HepG2 (cell line): ENCODE results near the gene FOXD2. TPM values are rescaled to one million over a fixed set of nuclear protein-coding genes. Genes with fewer than 3 reads are reported as not detected.

Experiments
- ATAC-seq: fragments of 200-7000 bp; cut with Tn5 transposase; 3 replicates; pipeline ENCODE4 v1.9.1; 2020; ENCODE audit warnings: mild to moderate bottlenecking, moderate library complexity
- BruUV-seq: library from RNA; stranded (reverse); fragments of 400-500 nt; replicated peaks from 2 replicates; lab custom pipeline; 2021; lab: Mats Ljungman, UMichigan
- CTCF ChIA-PET: fragments of 300-600 bp; formaldehyde crosslinking; extraction: SDS; loops from one replicate; lab custom pipeline; 2021; ENCODE audit warnings: low total read pairs, inconsistent platforms, low intra/inter-chr PET ratio; lab: Yijun Ruan, JAX
- POLR2A ChIA-PET: fragments of 350-600 bp; sonication (Branson Sonifier 250); formaldehyde crosslinking; loops from one replicate; lab custom pipeline; 2020; ENCODE audit warnings: antibody characterized with exemption, inconsistent platforms; lab: Yijun Ruan, JAX
- DNase-seq: peaks from one replicate; pipeline ENCODE4 v3.0.0-alpha.2; 2015; ENCODE audit warnings: low spot score
- FAIRE-seq: peaks from 3 replicates; lab custom pipeline; 2011; peaks lifted over from hg19 to GRCh38; lab: Jason Lieb, UNC
- H2AFZ ChIP-seq: one replicate; pipeline ENCODE4 v1.6.1; 2011; ENCODE audit warnings: low read length, inconsistent platforms
- H3K27ac ChIP-seq: fragments of 300-600 bp; 3 replicates; pipeline ENCODE4 v1.8.0; 2011; ENCODE audit warnings: mixed run types, mild to moderate bottlenecking, mixed read lengths, low read length, inconsistent platforms; ENCODE audit not compliant: insufficient read depth; ENCODE audit errors: extremely low read length
- H3K27me3 ChIP-seq, 2 experiments: fragments of 200-600 bp in 1 of 2; 2 replicates in 1 of 2; 3 replicates in 1 of 2; pipeline versions ENCODE4 v1.6.0 to v1.8.0; 2011; ENCODE audit warnings: low read length in 2 of 2, mild to moderate bottlenecking in 2 of 2, moderate library complexity in 2 of 2, inconsistent platforms in 1 of 2; ENCODE audit not compliant: insufficient read depth in 2 of 2, control insufficient read depth in 1 of 2
- H3K36me3 ChIP-seq, 2 experiments: fragments of 200-600 bp in 1 of 2; replicated peaks in 1 of 2; 2 replicates in 1 of 2; 3 replicates in 1 of 2; pipeline versions ENCODE4 v1.5.1 to v1.8.0; 2011; ENCODE audit warnings: low read length in 2 of 2, inconsistent platforms in 1 of 2; ENCODE audit not compliant: insufficient read depth in 2 of 2, control insufficient read depth in 1 of 2
- H3K4me1 ChIP-seq: 2 replicates; pipeline ENCODE4 v1.5.1; 2012; ENCODE audit warnings: low read length, inconsistent platforms; ENCODE audit not compliant: insufficient read depth
- H3K4me2 ChIP-seq: 2 replicates; pipeline ENCODE4 v1.6.0; 2011; ENCODE audit warnings: low read depth, low read length, inconsistent platforms
- H3K4me3 ChIP-seq, 3 experiments: fragments of 200-600 bp in 1 of 3; sonication (generic), shearing (Covaris generic) in 1 of 3; replicated peaks in 1 of 3; 2 replicates each; pipeline ENCODE4 v1.5.1; 2011 to 2016; ENCODE audit warnings: low read length in 3 of 3, inconsistent platforms in 2 of 3, low read depth in 2 of 3, mild to moderate bottlenecking in 2 of 3, control low read depth in 1 of 3, mixed read lengths in 1 of 3; ENCODE audit not compliant: insufficient read depth in 1 of 3
- H3K79me2 ChIP-seq: one replicate; pipeline ENCODE4 v1.6.1; 2011; ENCODE audit warnings: low read length, inconsistent platforms; ENCODE audit not compliant: insufficient read depth
- H3K9ac ChIP-seq: 2 replicates; pipeline ENCODE4 v1.6.0; 2011; ENCODE audit warnings: mild to moderate bottlenecking, low read depth, low read length, inconsistent platforms; ENCODE audit not compliant: insufficient read depth
- H3K9me3 ChIP-seq: 2 replicates; pipeline ENCODE4 v1.5.1; 2012; ENCODE audit warnings: mild to moderate bottlenecking, low read length
- H4K20me1 ChIP-seq: 2 replicates; pipeline ENCODE4 v1.6.0; 2011; ENCODE audit warnings: inconsistent platforms, mild to moderate bottlenecking, low read length, moderate library complexity; ENCODE audit not compliant: insufficient read depth
- BRCA1 ChIP-seq: sonication (generic); formaldehyde crosslinking; IDR thresholded peaks from 2 replicates; pipeline ENCODE4 v1.4.0; 2020; ENCODE audit warnings: missing genetic modification reagents
- HDAC6 ChIP-seq: fragments of 200-600 bp; sonication (generic); IDR thresholded peaks from 2 replicates; pipeline ENCODE4 v1.7.0; 2017; ENCODE audit warnings: mild to moderate bottlenecking, antibody characterized with exemption, low read length, low read depth
- HES4 ChIP-seq: sonication (generic); formaldehyde crosslinking; IDR thresholded peaks from 2 replicates; pipeline ENCODE4 v1.9.0; 2021; ENCODE audit warnings: mild to moderate bottlenecking, missing genetic modification reagents, borderline replicate concordance
- IRX3 ChIP-seq: sonication (generic); formaldehyde crosslinking; IDR thresholded peaks from 2 replicates; pipeline ENCODE4 v1.8.1; 2023; ENCODE audit warnings: mild to moderate bottlenecking, low read depth, missing genetic modification reagents, borderline replicate concordance
- MAFF ChIP-seq: IDR thresholded peaks from 2 replicates; pipeline ENCODE4 v1.6.1; 2011; ENCODE audit warnings: low read depth, low read length, improper control_type of control experiment
- MAFK ChIP-seq, 2 experiments: IDR thresholded peaks in 1 of 2; conservative IDR thresholded peaks in 1 of 2; 2 replicates each; pipeline ENCODE4 v1.6.1; 2011; ENCODE audit warnings: improper control_type of control experiment in 2 of 2, low read length in 2 of 2
- PLRG1 ChIP-seq: fragments of 450-650 bp; conservative IDR thresholded peaks from 2 replicates; pipeline ENCODE4 v1.6.1; 2016
- POLR2AphosphoS5 ChIP-seq: IDR thresholded peaks from 2 replicates; pipeline ENCODE4 v1.6.1; 2012; ENCODE audit warnings: low read depth, low read length
- SIX4 ChIP-seq: sonication (generic); formaldehyde crosslinking; IDR thresholded peaks from 2 replicates; pipeline ENCODE4 v1.4.0; 2020; ENCODE audit warnings: missing genetic modification reagents
- ZNF33A ChIP-seq: sonication (generic); formaldehyde crosslinking; IDR thresholded peaks from 2 replicates; pipeline ENCODE4 v1.5.1; 2020; ENCODE audit warnings: missing genetic modification reagents, mild to moderate bottlenecking, moderate library complexity, borderline replicate concordance
- ZNF354B ChIP-seq: sonication (generic); formaldehyde crosslinking; IDR thresholded peaks from 2 replicates; pipeline ENCODE4 v1.8.0; 2022; ENCODE audit warnings: mild to moderate bottlenecking, missing genetic modification reagents
- ZNF562 ChIP-seq: sonication (generic); formaldehyde crosslinking; IDR thresholded peaks from 2 replicates; pipeline ENCODE4 v1.8.0; 2022; ENCODE audit warnings: missing genetic modification reagents, borderline replicate concordance
- ZSCAN12 ChIP-seq: sonication (generic); formaldehyde crosslinking; IDR thresholded peaks from 2 replicates; pipeline ENCODE4 v1.9.0; 2021; ENCODE audit warnings: mild to moderate bottlenecking, missing genetic modification reagents
- WGBS: methylation state at CpG from one replicate; pipeline ENCODE4 v1.1.6; 2017; ENCODE audit warnings: low lambda C conversion rate; 5-methylcytosine and 5-hydroxymethylcytosine counted together
- in situ Hi-C: cut with HindIII; loops from 2 replicates; pipeline ENCODE4 v1.10.0; 2017; ENCODE audit warnings: low pct_unique_long_range_greater_than_20kb; ENCODE audit not compliant: extremely low pct_ligation_motif_present
- intact Hi-C: fragments of 100-400 bp; cut with micrococcal nuclease; formaldehyde crosslinking; loops from one replicate; pipeline ENCODE4 v1.10.0; 2022; ENCODE audit not compliant: unreplicated experiment
- polyA plus RNA-seq, 8 experiments: library from polyadenylated mRNA; depleted of rRNA in 3 of 8; stranded (reverse) in 7 of 8; unstranded in 1 of 8; fragments of >200 nt; fragmentation: Illumina TruSeq in 4 of 8; extraction: Trizol in 4 of 8; gene quantifications; 2 replicates each; pipeline versions ENCODE4 v1.2.1 to v1.2.3, GENCODE V29; 2011 to 2016; ENCODE audit warnings: low read depth in 4 of 8, missing spikeins in 1 of 8, mixed read lengths in 1 of 8; ENCODE audit not compliant: insufficient read depth in 1 of 8
- total RNA-seq, 5 experiments: library from RNA; depleted of rRNA; stranded (reverse); fragments of >200 nt; fragmentation: Illumina TruSeq; extraction: Trizol; gene quantifications; 2 replicates each; pipeline ENCODE4 v1.2.3, GENCODE V29; 2016; ENCODE audit warnings: low read depth in 1 of 5
- TF ChIP-seq, protein P1 (sequence below): sonication (generic); formaldehyde crosslinking; IDR thresholded peaks from 2 replicates; pipeline ENCODE4 v1.9.0; 2021; ENCODE audit warnings: missing genetic modification reagents, mild to moderate bottlenecking, borderline replicate concordance

The FOXD2 gene
- total and polyA plus RNA-seq, 2 of the 13 experiments (the other 11 are each of a cell fraction or from before 2014, with no cell fraction given): 0.01 to 0.09 TPM

- peak; percentile 74 for TF ChIP-seq MAFF
- no peak for TF ChIP-seq HES4 (CRISPR knock-in tag)
- no peak for TF ChIP-seq SIX4
- TF ChIP-seq PLRG1: no peak
- TF ChIP-seq, protein P1, sequence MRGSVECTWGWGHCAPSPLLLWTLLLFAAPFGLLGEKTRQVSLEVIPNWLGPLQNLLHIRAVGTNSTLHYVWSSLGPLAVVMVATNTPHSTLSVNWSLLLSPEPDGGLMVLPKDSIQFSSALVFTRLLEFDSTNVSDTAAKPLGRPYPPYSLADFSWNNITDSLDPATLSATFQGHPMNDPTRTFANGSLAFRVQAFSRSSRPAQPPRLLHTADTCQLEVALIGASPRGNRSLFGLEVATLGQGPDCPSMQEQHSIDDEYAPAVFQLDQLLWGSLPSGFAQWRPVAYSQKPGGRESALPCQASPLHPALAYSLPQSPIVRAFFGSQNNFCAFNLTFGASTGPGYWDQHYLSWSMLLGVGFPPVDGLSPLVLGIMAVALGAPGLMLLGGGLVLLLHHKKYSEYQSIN (CRISPR knock-in tag): no peak
- TF ChIP-seq IRX3 (CRISPR knock-in tag): no peak
- peak; percentile 69 to 78 for TF ChIP-seq MAFK (conservative IDR thresholded peaks at IDR 0.05 in 1 of 2, IDR thresholded peaks at IDR 0.05 in 1 of 2; ENCODE audit: low read length in 2 of 2)
- Histone ChIP-seq H3K4me3 (no peak overlapping the region), H3K9ac (no peak overlapping the region), H3K4me2 (no peak overlapping the region), H3K36me3 (no peaks in the 10 kb centered on the region), H3K27me3 (peaks cover 0 to 13% of the 10 kb centered on the region in 2 experiments; a peak in 2 of 5 replicates), H2AFZ (no peak overlapping the region), H3K79me2 (no peaks in the 10 kb centered on the region), H4K20me1 (no peaks in the 10 kb centered on the region), H3K9me3 (no peaks in the 10 kb centered on the region), H3K4me1 (peaks cover 6% of the 10 kb centered on the region; the same call in 1 of the 2 replicates), H3K27ac (no peak overlapping the region)
- FAIRE-seq: no peak
- intact Hi-C loops: no loop called here
- BruUV-seq: no TSS peak
- 29% methylated on average over 4 of the region's 4 CpGs for WGBS
- no peak for DNase-seq
- POLR2A ChIA-PET: no interaction called here
- in situ Hi-C loops: no loop called here
- ATAC-seq: no peak
- CTCF ChIA-PET: no interaction called here
Observed at GRCh38 chr1:47399138-47399845, 38.6 kb upstream of the FOXD2 start.

GRCh38 chr1:47399846-47400155 is 38.0 kb upstream of the FOXD2 start:
- H3K79me2 ChIP-seq: no peaks in the 10 kb centered on the region
- H3K9me3 ChIP-seq: no peaks in the 10 kb centered on the region
- H2AFZ ChIP-seq: no peak overlapping the region
- no peak overlapping the region for H3K4me2 ChIP-seq
- CTCF ChIA-PET: no interaction called here
- no TSS peak for BruUV-seq
- H3K27me3 ChIP-seq: peaks cover 0 to 13% of the 10 kb centered on the region in 2 experiments; a peak in 2 of 5 replicates
- DNase-seq: no peak
- H4K20me1 ChIP-seq: no peaks in the 10 kb centered on the region
- FAIRE-seq: no peak
- in situ Hi-C loops: no loop called here
- 88% methylated on average over 4 of the region's 4 CpGs for WGBS
- H3K27ac ChIP-seq: no peak overlapping the region
- H3K4me1 ChIP-seq: peaks cover 6% of the 10 kb centered on the region; the same call in 1 of the 2 replicates
- POLR2A ChIA-PET: no interaction called here
- H3K9ac ChIP-seq: no peak overlapping the region
- intact Hi-C loops: no loop called here
- no peaks in the 10 kb centered on the region for H3K36me3 ChIP-seq
- no peak for ATAC-seq
- H3K4me3 ChIP-seq: no peak overlapping the region
- TF ChIP-seq BRCA1 (CRISPR knock-in tag) (no peak), POLR2AphosphoS5 (no peak), ZNF33A (CRISPR knock-in tag) (no peak), HDAC6 (no peak), ZNF562 (CRISPR knock-in tag) (no peak), ZSCAN12 (CRISPR knock-in tag) (no peak), ZNF354B (CRISPR knock-in tag) (no peak)
